ENCODE measurements around the gene NSUN7.

NSUN7 gene

GRCh38 chr4:40729555-40729954, 20.2 kb upstream of the NSUN7 start:
- no peak overlapping the region for H3K4me3 Mint-ChIP-seq
- no peaks in the 10 kb centered on the region for H3K4me1 Mint-ChIP-seq
- no peak overlapping the region for H3K27ac Mint-ChIP-seq
- no peaks in the 10 kb centered on the region for H3K9me3 Mint-ChIP-seq
- no peak for DNase-seq (ENCODE audit: low spot score in 2 of 2)
- no peak for ATAC-seq
- H3K36me3 Mint-ChIP-seq, result no peaks in the 10 kb centered on the region

- H3K36me3 Mint-ChIP-seq, result no peaks in the 10 kb centered on the region
- ATAC-seq (no peak), DNase-seq (ENCODE audit: low spot score in 2 of 2) (no peak)
- H3K4me3 Mint-ChIP-seq, result no peak overlapping the region
- no peaks in the 10 kb centered on the region for H3K4me1 Mint-ChIP-seq
- H3K27ac Mint-ChIP-seq, result no peak overlapping the region
- no peaks in the 10 kb centered on the region for H3K9me3 Mint-ChIP-seq
Measured at GRCh38 chr4:40730091-40730679, 19.6 kb upstream of the NSUN7 start.

GRCh38 chr4:40731361-40731760, 18.4 kb upstream of the NSUN7 start:
- no peak overlapping the region for H3K4me3 Mint-ChIP-seq

GRCh38 chr4:40731792-40732245, 17.9 kb upstream of the NSUN7 start:
- no peaks in the 10 kb centered on the region for H3K9me3 Mint-ChIP-seq

More at GRCh38 chr4:40731361-40731760, 18.4 kb upstream of the NSUN7 start:
- ATAC-seq, result no peak
- Mint-ChIP-seq H3K27ac (no peak overlapping the region), H3K4me1 (no peaks in the 10 kb centered on the region), H3K9me3 (no peaks in the 10 kb centered on the region), H3K36me3 (no peaks in the 10 kb centered on the region)
- no peak for DNase-seq (ENCODE audit: low spot score in 2 of 2)

GRCh38 chr4:40733752-40734151, 16.0 kb upstream of the NSUN7 start:
- H3K4me3 Mint-ChIP-seq, result no peak overlapping the region
- DNase-seq (ENCODE audit: low spot score in 2 of 2) (no peak), ATAC-seq (no peak)
- H3K36me3 Mint-ChIP-seq, result no peaks in the 10 kb centered on the region
- no peaks in the 10 kb centered on the region for H3K4me1 Mint-ChIP-seq
- H3K27ac Mint-ChIP-seq, result no peak overlapping the region
- no peaks in the 10 kb centered on the region for H3K9me3 Mint-ChIP-seq

More at GRCh38 chr4:40731792-40732245, 17.9 kb upstream of the NSUN7 start:
- DNase-seq (ENCODE audit: low spot score in 2 of 2) (no peak), ATAC-seq (no peak)
- Mint-ChIP-seq H3K36me3 (no peaks in the 10 kb centered on the region), H3K4me1 (no peaks in the 10 kb centered on the region), H3K4me3 (no peak overlapping the region), H3K27ac (no peak overlapping the region)

- Mint-ChIP-seq H3K9me3 (no peaks in the 10 kb centered on the region), H3K27ac (no peak overlapping the region), H3K4me3 (no peak overlapping the region), H3K4me1 (no peaks in the 10 kb centered on the region), H3K36me3 (no peaks in the 10 kb centered on the region)
- DNase-seq (ENCODE audit: low spot score in 2 of 2), result no peak
- no peak for ATAC-seq
Measured at GRCh38 chr4:40734497-40734896, 15.3 kb upstream of the NSUN7 start.

GRCh38 chr4:40736910-40737309, 12.8 kb upstream of the NSUN7 start:
- no peak overlapping the region for H3K4me3 Mint-ChIP-seq
- H3K4me1 Mint-ChIP-seq, result no peaks in the 10 kb centered on the region
- ATAC-seq (no peak), DNase-seq (ENCODE audit: low spot score in 2 of 2) (no peak)
- H3K9me3 Mint-ChIP-seq, result no peaks in the 10 kb centered on the region
- H3K36me3 Mint-ChIP-seq, result no peaks in the 10 kb centered on the region
- H3K27ac Mint-ChIP-seq, result no peak overlapping the region

- Mint-ChIP-seq H3K36me3 (no peaks in the 10 kb centered on the region), H3K27ac (no peak overlapping the region), H3K9me3 (no peaks in the 10 kb centered on the region), H3K4me3 (no peak overlapping the region), H3K4me1 (no peaks in the 10 kb centered on the region)
- DNase-seq (ENCODE audit: low spot score in 2 of 2) (no peak), ATAC-seq (no peak)
Measured at GRCh38 chr4:40737879-40738278, 11.9 kb upstream of the NSUN7 start.

GRCh38 chr4:40739347-40739746, 10.4 kb upstream of the NSUN7 start:
- Mint-ChIP-seq H3K4me1 (no peaks in the 10 kb centered on the region), H3K27ac (no peak overlapping the region), H3K36me3 (no peaks in the 10 kb centered on the region), H3K9me3 (no peaks in the 10 kb centered on the region), H3K4me3 (no peak overlapping the region)
- DNase-seq (ENCODE audit: low spot score in 2 of 2) (no peak), ATAC-seq (no peak)

GRCh38 chr4:40744218-40744617, 5.5 kb upstream of the NSUN7 start:
- ATAC-seq, result no peak

GRCh38 chr4:40745285-40745984, 4.3 kb upstream of the NSUN7 start:
- H3K9me3 Mint-ChIP-seq, result no peaks in the 10 kb centered on the region
- H3K27ac Mint-ChIP-seq, result no peak overlapping the region
- H3K36me3 Mint-ChIP-seq, result no peaks in the 10 kb centered on the region
- ATAC-seq (no peak), DNase-seq (ENCODE audit: low spot score in 2 of 2) (no peak)
- H3K4me1 Mint-ChIP-seq, result no peaks in the 10 kb centered on the region
- no peak overlapping the region for H3K4me3 Mint-ChIP-seq

More at GRCh38 chr4:40744218-40744617, 5.5 kb upstream of the NSUN7 start:
- H3K27ac Mint-ChIP-seq, result no peak overlapping the region
- no peak for DNase-seq (ENCODE audit: low spot score in 2 of 2)
- no peaks in the 10 kb centered on the region for H3K9me3 Mint-ChIP-seq
- no peaks in the 10 kb centered on the region for H3K36me3 Mint-ChIP-seq
- H3K4me3 Mint-ChIP-seq, result no peak overlapping the region
- no peaks in the 10 kb centered on the region for H3K4me1 Mint-ChIP-seq

- no peak for ATAC-seq
- no peaks in the 10 kb centered on the region for H3K9me3 Mint-ChIP-seq
- H3K4me1 Mint-ChIP-seq, result no peaks in the 10 kb centered on the region
- no peak for DNase-seq (ENCODE audit: low spot score in 2 of 2)
- no peak overlapping the region for H3K4me3 Mint-ChIP-seq
- no peaks in the 10 kb centered on the region for H3K36me3 Mint-ChIP-seq
- H3K27ac Mint-ChIP-seq, result no peak overlapping the region
Measured at GRCh38 chr4:40747207-40747835, 2.4 kb upstream of the NSUN7 start.

- H3K4me1 Mint-ChIP-seq, result no peaks in the 10 kb centered on the region
- DNase-seq (ENCODE audit: low spot score in 2 of 2) (no peak), ATAC-seq (no peak)
- H3K4me3 Mint-ChIP-seq, result peak overlapping the region; percentile 22
- no peak overlapping the region for H3K27ac Mint-ChIP-seq
- no peaks in the 10 kb centered on the region for H3K9me3 Mint-ChIP-seq
- no peaks in the 10 kb centered on the region for H3K36me3 Mint-ChIP-seq
Measured at GRCh38 chr4:40750461-40751258, 905 bp downstream of the NSUN7 start.

- H3K4me1 Mint-ChIP-seq, result no peaks in the 10 kb centered on the region
- DNase-seq (ENCODE audit: low spot score in 2 of 2) (no peak), ATAC-seq (no peak)
- H3K27ac Mint-ChIP-seq, result no peak overlapping the region
- no peak overlapping the region for H3K4me3 Mint-ChIP-seq
- no peaks in the 10 kb centered on the region for H3K36me3 Mint-ChIP-seq
- no peaks in the 10 kb centered on the region for H3K9me3 Mint-ChIP-seq
Measured at GRCh38 chr4:40755616-40756015, 5.9 kb downstream of the NSUN7 start.

GRCh38 chr4:40763228-40763716, 13.5 kb downstream of the NSUN7 start:
- Mint-ChIP-seq H3K4me1 (peaks cover 11% of the 10 kb centered on the region), H3K4me3 (no peak overlapping the region), H3K9me3 (no peaks in the 10 kb centered on the region), H3K27ac (peak overlapping the region; percentile 26), H3K36me3 (no peaks in the 10 kb centered on the region)
- DNase-seq (ENCODE audit: low spot score in 2 of 2) (peak in 1 of 2 donors; percentile 70), ATAC-seq (peak; percentile 99)
